Ovary (tissue), 9 donors: ENCODE results near the gene RPS6KA1. TPM values are rescaled to one million over a fixed set of nuclear protein-coding genes. Genes with fewer than 3 reads are reported as not detected.

Source experiments
- DNase-seq, 5 donors: peaks; one replicate each; pipeline ENCODE4 v3.0.0-alpha.2; 2019 to 2020
- H3K27ac ChIP-seq, 2 donors: fragments of 200-600 bp; one replicate each; pipeline versions ENCODE4 v1.5.1 to v1.8.0; 2019 to 2022
- H3K27me3 ChIP-seq: fragments of 200-600 bp; one replicate; pipeline ENCODE4 v1.8.0; 2022
- H3K36me3 ChIP-seq: fragments of 200-600 bp; sonication (generic); one replicate; pipeline ENCODE4 v1.5.1; 2019
- H3K4me1 ChIP-seq: one replicate; pipeline ENCODE4 v1.8.1; 2013; ENCODE audit warnings: mild to moderate bottlenecking, moderate library complexity; ENCODE audit not compliant: insufficient read depth
- H3K4me3 ChIP-seq: fragments of 200-600 bp; sonication (generic); one replicate; pipeline ENCODE4 v1.5.1; 2017
- H3K9me3 ChIP-seq, 2 donors: fragments of 200-600 bp in 1 of 2; sonication (generic) in 1 of 2; one replicate each; pipeline versions ENCODE4 v1.5.1 to v1.8.1; 2013 to 2019; ENCODE audit warnings: mild to moderate bottlenecking in 1 of 2, moderate library complexity in 1 of 2
- EP300 ChIP-seq: sonication (generic); formaldehyde crosslinking; IDR thresholded peaks from one replicate; pipeline ENCODE4 v1.6.1; 2017; ENCODE audit warnings: antibody characterized with exemption
- POLR2A ChIP-seq: fragments of 450-650 bp; IDR thresholded peaks from one replicate; pipeline ENCODE4 v1.6.1; 2017; ENCODE audit warnings: antibody characterized with exemption, mild to moderate bottlenecking, moderate library complexity
- WGBS, 3 donors: extraction: QIAGEN DNeasy Blood & Tissue Kit in 1 of 3; methylation state at CpG; one replicate each; pipeline versions ENCODE4 v1.1.5 to v1.1.7; 2013 to 2017; 5-methylcytosine and 5-hydroxymethylcytosine counted together
- intact Hi-C, 4 donors: fragments of 100-400 bp; cut with DNase I; formaldehyde crosslinking; loops; one replicate each; pipeline versions ENCODE4 v1.11.0 to v1.15.1; 2022 to 2023
- polyA plus RNA-seq, 2 donors: library from polyadenylated mRNA; stranded (reverse); fragments of 200-250 nt in 1 of 2; fragments of 350-450 nt in 1 of 2; fragmentation: Illumina TruSeq in 1 of 2; extraction: RNeasy Lipid Tissue Mini Kit (QIAGEN cat#74804) in 1 of 2; gene quantifications; one replicate each; pipeline ENCODE4 v1.2.3, GENCODE V29; 2013 to 2014
- total RNA-seq, 7 donors: library from RNA; depleted of rRNA in 2 of 7; stranded (reverse); fragments of >200 nt in 2 of 7; fragmentation: NEBNext Ultra II Directional in 3 of 7; extraction: Animal tissue kit (Norgen Biotek cat#: 25700) in 3 of 7; gene quantifications; one replicate each; pipeline versions ENCODE4 v1.1.0 to v1.2.4, GENCODE V29; 2016 to 2023
- TF ChIP-seq, protein P1 (sequence below), 3 donors: fragments of 450-650 bp in 2 of 3; fragments of 200-600 bp in 1 of 3; IDR thresholded peaks; one replicate each; pipeline versions ENCODE4 v1.5.1 to v1.8.0; 2016 to 2022; ENCODE audit warnings: antibody characterized with exemption in 3 of 3, mild to moderate bottlenecking in 1 of 3
- donor health status: DM: no; HTN: no; CAD: no; lungs with moderate emphysema.
- donor health status: DM: no; HTN: no; CAD: no.
- donor health status: Bipolar disorder and iron deficiency.
- donor health status: DM: yes; HTN: yes; CAD: no.
- donor health status: DM: no; HTN: no; CAD: no.
- donor health status: DM: yes; HTN: yes; CAD: no.

RPS6KA1 gene
- total and polyA plus RNA-seq, 9 donors: 2.2 to 18.8 (median 5.2) TPM

GRCh38 chr1:26571381-26571780, 41.8 kb downstream of the RPS6KA1 start:
- no peaks in the 10 kb centered on the region for H3K4me1 ChIP-seq
- H3K36me3 ChIP-seq: no peaks in the 10 kb centered on the region
- 78 to 86% (median 82%) methylated on average over 7 to 8 of the region's 8 CpGs for WGBS, 3 donors
- DNase-seq: no peak
- intact Hi-C loops: no loop called here
- TF ChIP-seq, protein P1, sequence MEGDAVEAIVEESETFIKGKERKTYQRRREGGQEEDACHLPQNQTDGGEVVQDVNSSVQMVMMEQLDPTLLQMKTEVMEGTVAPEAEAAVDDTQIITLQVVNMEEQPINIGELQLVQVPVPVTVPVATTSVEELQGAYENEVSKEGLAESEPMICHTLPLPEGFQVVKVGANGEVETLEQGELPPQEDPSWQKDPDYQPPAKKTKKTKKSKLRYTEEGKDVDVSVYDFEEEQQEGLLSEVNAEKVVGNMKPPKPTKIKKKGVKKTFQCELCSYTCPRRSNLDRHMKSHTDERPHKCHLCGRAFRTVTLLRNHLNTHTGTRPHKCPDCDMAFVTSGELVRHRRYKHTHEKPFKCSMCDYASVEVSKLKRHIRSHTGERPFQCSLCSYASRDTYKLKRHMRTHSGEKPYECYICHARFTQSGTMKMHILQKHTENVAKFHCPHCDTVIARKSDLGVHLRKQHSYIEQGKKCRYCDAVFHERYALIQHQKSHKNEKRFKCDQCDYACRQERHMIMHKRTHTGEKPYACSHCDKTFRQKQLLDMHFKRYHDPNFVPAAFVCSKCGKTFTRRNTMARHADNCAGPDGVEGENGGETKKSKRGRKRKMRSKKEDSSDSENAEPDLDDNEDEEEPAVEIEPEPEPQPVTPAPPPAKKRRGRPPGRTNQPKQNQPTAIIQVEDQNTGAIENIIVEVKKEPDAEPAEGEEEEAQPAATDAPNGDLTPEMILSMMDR (IDR thresholded peaks at IDR 0.05): no peak
- TF ChIP-seq EP300 (no peak), POLR2A (no peak)
- H3K4me3 ChIP-seq: no peak overlapping the region
- H3K27me3 ChIP-seq: no peaks in the 10 kb centered on the region
- no peaks in the 10 kb centered on the region for H3K9me3 ChIP-seq
- H3K27ac ChIP-seq: no peak overlapping the region

- 91 to 93% (median 92%) methylated on average over 13 of the region's 13 CpGs for WGBS, 3 donors
- no peak for DNase-seq
- no peaks in the 10 kb centered on the region for H3K27me3 ChIP-seq
- TF ChIP-seq POLR2A: no peak
- TF ChIP-seq, protein P1 (IDR thresholded peaks at IDR 0.05): no peak
- no peak for TF ChIP-seq EP300
- H3K36me3 ChIP-seq: no peaks in the 10 kb centered on the region
- H3K4me3 ChIP-seq: no peak overlapping the region
- H3K4me1 ChIP-seq: no peaks in the 10 kb centered on the region
- H3K9me3 ChIP-seq: no peaks in the 10 kb centered on the region
- intact Hi-C loops: no loop called here
- H3K27ac ChIP-seq: no peak overlapping the region
Observed at GRCh38 chr1:26574018-26574417, 44.5 kb downstream of the RPS6KA1 start.

- H3K4me1 ChIP-seq: no peaks in the 10 kb centered on the region
- TF ChIP-seq, protein P1 (IDR thresholded peaks at IDR 0.05): no peak
- TF ChIP-seq EP300 (no peak), POLR2A (no peak)
- intact Hi-C loops: no loop called here
- DNase-seq: no peak
- no peak overlapping the region for H3K4me3 ChIP-seq
- H3K27ac ChIP-seq: no peak overlapping the region
- no peaks in the 10 kb centered on the region for H3K36me3 ChIP-seq
- WGBS, 3 donors: 45 to 55% (median 46%) methylated on average over 6 of the region's 6 CpGs
- H3K27me3 ChIP-seq: no peaks in the 10 kb centered on the region
- no peaks in the 10 kb centered on the region for H3K9me3 ChIP-seq
Observed at GRCh38 chr1:26574719-26575251, 45.2 kb downstream of the RPS6KA1 start.

GRCh38 chr1:26575348-26575747, 45.8 kb downstream of the RPS6KA1 start:
- H3K9me3 ChIP-seq: no peaks in the 10 kb centered on the region
- H3K4me1 ChIP-seq: no peaks in the 10 kb centered on the region
- DNase-seq: no peak
- H3K27me3 ChIP-seq: no peaks in the 10 kb centered on the region
- TF ChIP-seq, protein P1 (IDR thresholded peaks at IDR 0.05): no peak
- no peak for TF ChIP-seq EP300
- no peak for TF ChIP-seq POLR2A
- 68 to 84% (median 80%) methylated on average over 3 of the region's 3 CpGs for WGBS, 3 donors
- H3K27ac ChIP-seq: no peak overlapping the region
- H3K4me3 ChIP-seq: no peak overlapping the region
- intact Hi-C loops: no loop called here
- no peaks in the 10 kb centered on the region for H3K36me3 ChIP-seq
